Caco-2 (cell line): ENCODE results near the gene GAL3ST3. TPM values are rescaled to one million over a fixed set of nuclear protein-coding genes. Genes with fewer than 3 reads are reported as not detected.
"Not testable (repeated sequence)": the region's sequence is repeated elsewhere in the genome, so short reads cannot be mapped to it uniquely, and the experiment has no call there.

Source experiments
- BruUV-seq: library from RNA; stranded (reverse); fragments of 400-500 nt; replicated peaks from 2 replicates; lab custom pipeline; 2021; lab: Mats Ljungman, UMichigan
- CTCF ChIA-PET: fragments of 300-600 bp; sonication (Branson Sonifier 250); formaldehyde crosslinking; loops from one replicate; lab custom pipeline; 2022; ENCODE audit warnings: antibody characterized with exemption; lab: Charles Lee
- POLR2A ChIA-PET: fragments of 300-600 bp; sonication (Branson Sonifier 250); formaldehyde crosslinking; loops from one replicate; lab custom pipeline; 2022; ENCODE audit warnings: antibody characterized with exemption; lab: Charles Lee
- DNase-seq, 2 experiments: peaks; one replicate each; pipeline versions ENCODE4 v3.0.0 to v3.0.0-alpha.2; 2020 to 2022
- H3K27me3 ChIP-seq: replicated peaks from 2 replicates; pipeline ENCODE4 v1.6.0; 2011; ENCODE audit warnings: low read length; ENCODE audit not compliant: control insufficient read depth, insufficient read depth
- H3K36me3 ChIP-seq: 2 replicates; pipeline ENCODE4 v1.5.1; 2011; ENCODE audit warnings: low read length; ENCODE audit not compliant: control insufficient read depth, insufficient read depth
- H3K4me1 ChIP-seq: fragments of 250-450 bp; sonication (Bioruptor Pico); 2 replicates; pipeline ENCODE4 v1.5.1; 2020; ENCODE audit warnings: mild to moderate bottlenecking
- H3K4me3 ChIP-seq: 2 replicates; pipeline ENCODE4 v1.5.1; 2011; ENCODE audit warnings: low read depth, mild to moderate bottlenecking, control low read depth, low read length
- H3K9me3 ChIP-seq: fragments of 250-450 bp; sonication (Bioruptor Pico); 2 replicates; pipeline ENCODE4 v1.5.1; 2020; ENCODE audit warnings: mild to moderate bottlenecking, moderate library complexity
- H3K27ac Mint-ChIP-seq: one replicate; pipeline ENCODE4 v1.8.0; 2022; ENCODE audit warnings: mixed read lengths; ENCODE audit not compliant: unreplicated experiment
- H3K27me3 Mint-ChIP-seq: one replicate; pipeline ENCODE4 v1.8.0; 2022; ENCODE audit warnings: mixed read lengths; ENCODE audit not compliant: insufficient read depth, unreplicated experiment
- H3K36me3 Mint-ChIP-seq: one replicate; pipeline ENCODE4 v1.8.0; 2022; ENCODE audit warnings: mild to moderate bottlenecking, mixed read lengths; ENCODE audit not compliant: insufficient read depth, unreplicated experiment
- H3K4me1 Mint-ChIP-seq: one replicate; pipeline ENCODE4 v1.8.0; 2022; ENCODE audit warnings: low read depth, mixed read lengths; ENCODE audit not compliant: unreplicated experiment
- H3K4me3 Mint-ChIP-seq: one replicate; pipeline ENCODE4 v1.8.0; 2022; ENCODE audit warnings: mild to moderate bottlenecking, moderate library complexity, mixed read lengths; ENCODE audit not compliant: unreplicated experiment
- H3K9me3 Mint-ChIP-seq: one replicate; pipeline ENCODE4 v1.8.0; 2022; ENCODE audit warnings: mixed read lengths; ENCODE audit not compliant: unreplicated experiment
- CTCF ChIP-seq, 2 experiments: fragments of 200-600 bp in 1 of 2; IDR thresholded peaks; 1 replicate in 1 of 2; 2 replicates in 1 of 2; pipeline versions ENCODE4 v1.5.1 to v1.8.0; 2011 to 2022; ENCODE audit warnings: antibody characterized with exemption in 1 of 2, control low read depth in 1 of 2, inconsistent platforms in 1 of 2, low read depth in 1 of 2, low read length in 1 of 2, mild to moderate bottlenecking in 1 of 2, moderate library complexity in 1 of 2; ENCODE audit not compliant: insufficient read depth in 1 of 2, severe bottlenecking in 1 of 2, unreplicated experiment in 1 of 2
- intact Hi-C: fragments of 100-400 bp; cut with micrococcal nuclease; formaldehyde crosslinking; loops from one replicate; pipeline ENCODE4 v1.10.0; 2022; ENCODE audit not compliant: unreplicated experiment
- total RNA-seq: library from RNA; stranded (reverse); gene quantifications from 2 replicates; pipeline ENCODE4 v1.2.3, GENCODE V29; 2022

The GAL3ST3 gene
- total RNA-seq, 1 experiment from 2014 or later = not detected

GRCh38 chr11:66080055-66080817 lies 31.3 kb upstream of the GAL3ST3 start:
- no TSS peak for BruUV-seq
- H3K27me3 ChIP-seq = no peaks in the 10 kb centered on the region
- intact Hi-C loops = no loop called here
- H3K36me3 ChIP-seq = no peaks in the 10 kb centered on the region
- peak in 1 of 2 experiments; percentile 38 for DNase-seq
- H3K4me1 ChIP-seq = peaks cover 57% of the 10 kb centered on the region
- no peaks in the 10 kb centered on the region for H3K9me3 Mint-ChIP-seq
- peaks cover 34% of the 10 kb centered on the region for H3K4me1 Mint-ChIP-seq
- H3K27me3 Mint-ChIP-seq = no peaks in the 10 kb centered on the region
- no peak overlapping the region for H3K4me3 ChIP-seq
- peaks cover 41% of the 10 kb centered on the region for H3K36me3 Mint-ChIP-seq
- CTCF ChIA-PET = interaction anchor here (1.1 kb wide), 1 partner anchor 10 kb away, joined by 6 read pairs; the partner anchor contains the start of gene PACS1
- POLR2A ChIA-PET = no interaction called here
- H3K9me3 ChIP-seq = no peaks in the 10 kb centered on the region
- TF ChIP-seq CTCF (IDR thresholded peaks at IDR 0.05; ENCODE audit: insufficient read depth in 1 of 2, low read depth in 1 of 2, low read length in 1 of 2, severe bottlenecking in 1 of 2, unreplicated experiment in 1 of 2) = no peak
- H3K4me3 Mint-ChIP-seq = no peak overlapping the region
- peak overlapping the region; percentile 27 for H3K27ac Mint-ChIP-seq

GRCh38 chr11:66078949-66079348 lies 30.0 kb upstream of the GAL3ST3 start:
- H3K4me3 Mint-ChIP-seq, H3K9me3 Mint-ChIP-seq, BruUV-seq, H3K27me3 Mint-ChIP-seq, H3K4me3 ChIP-seq, CTCF ChIA-PET, DNase-seq, intact Hi-C loops, H3K27me3 ChIP-seq, H3K36me3 ChIP-seq, H3K9me3 ChIP-seq, POLR2A ChIA-PET: not testable (repeated sequence)
- Mint-ChIP-seq H3K36me3 (peaks cover 52% of the 10 kb centered on the region), H3K27ac (peak overlapping the region; percentile 67), H3K4me1 (peaks cover 28% of the 10 kb centered on the region)
- peaks cover 52% of the 10 kb centered on the region for H3K4me1 ChIP-seq

- Mint-ChIP-seq H3K36me3 (peaks cover 56% of the 10 kb centered on the region), H3K27me3 (no peaks in the 10 kb centered on the region), H3K9me3 (no peaks in the 10 kb centered on the region), H3K4me3 (no peak overlapping the region), H3K4me1 (peaks cover 28% of the 10 kb centered on the region), H3K27ac (no peak overlapping the region)
- H3K9me3 ChIP-seq = no peaks in the 10 kb centered on the region
- H3K27me3 ChIP-seq = no peaks in the 10 kb centered on the region
- peaks cover 42% of the 10 kb centered on the region for H3K4me1 ChIP-seq
- intact Hi-C loops = no loop called here
- CTCF ChIA-PET = no interaction called here
- POLR2A ChIA-PET = interaction anchor here (1.4 kb wide), 1 partner anchor 25 kb away, joined by 4 read pairs; the partner anchor contains the start of gene SF3B2
- BruUV-seq = no TSS peak
- DNase-seq = no peak
- no peak overlapping the region for H3K4me3 ChIP-seq
- no peaks in the 10 kb centered on the region for H3K36me3 ChIP-seq
- no peak for TF ChIP-seq CTCF (IDR thresholded peaks at IDR 0.05; ENCODE audit: insufficient read depth in 1 of 2, low read depth in 1 of 2, low read length in 1 of 2, severe bottlenecking in 1 of 2, unreplicated experiment in 1 of 2)
Observed at GRCh38 chr11:66077927-66078326, 29.0 kb upstream of the GAL3ST3 start.
